Keratinocyte (primary cell): Measurements from ENCODE around the gene LDB2.

Source experiments
- CTCF ChIP-seq, 3 experiments: IDR thresholded peaks in 1 of 3; conservative IDR thresholded peaks in 1 of 3; optimal IDR thresholded peaks in 1 of 3; 2 replicates in 2 of 3; 3 replicates in 1 of 3; pipeline versions ENCODE3 to v1.5.1; 2011; ENCODE audit warnings: low read length in 3 of 3, mild to moderate bottlenecking in 3 of 3, moderate library complexity in 2 of 3, control low read depth in 1 of 3, inconsistent platforms in 1 of 3; ENCODE audit not compliant: insufficient read depth in 2 of 3; ENCODE audit errors: extremely low read depth in 1 of 3
- EZH2 ChIP-seq: IDR thresholded peaks from one replicate; pipeline ENCODE4 v1.6.1; 2012; ENCODE audit warnings: inconsistent platforms, mild to moderate bottlenecking, low read length, moderate library complexity

- TF ChIP-seq CTCF (optimal IDR thresholded peaks at IDR 0.05 in 1 of 3, IDR thresholded peaks at IDR 0.05 in 1 of 3, conservative IDR thresholded peaks at IDR 0.05 in 1 of 3; ENCODE audit: extremely low read depth in 1 of 3, insufficient read depth in 2 of 3, low read length in 3 of 3) (no peak), EZH2 (no peak)
Measured at GRCh38 chr4:16728849-16729248, 169.6 kb downstream of the LDB2 start.
